OCI-LY1 (cell line): Measurements from ENCODE around the gene MAP3K4.

Source experiments
- CTCF ChIP-seq: fragments of 200-600 bp; sonication (generic), shearing (Covaris generic); IDR thresholded peaks from 2 replicates; pipeline ENCODE4 v1.5.1; 2017; ENCODE audit warnings: mild to moderate bottlenecking, antibody characterized with exemption, low read length, moderate library complexity, mixed read lengths
- EZH2 ChIP-seq: fragments of 200-600 bp; sonication (generic), shearing (Covaris generic); IDR thresholded peaks from 2 replicates; pipeline ENCODE4 v1.8.0; 2017; ENCODE audit warnings: borderline replicate concordance, mixed run types, mild to moderate bottlenecking, antibody characterized with exemption, low read length, moderate library complexity, mixed read lengths

DNA sequence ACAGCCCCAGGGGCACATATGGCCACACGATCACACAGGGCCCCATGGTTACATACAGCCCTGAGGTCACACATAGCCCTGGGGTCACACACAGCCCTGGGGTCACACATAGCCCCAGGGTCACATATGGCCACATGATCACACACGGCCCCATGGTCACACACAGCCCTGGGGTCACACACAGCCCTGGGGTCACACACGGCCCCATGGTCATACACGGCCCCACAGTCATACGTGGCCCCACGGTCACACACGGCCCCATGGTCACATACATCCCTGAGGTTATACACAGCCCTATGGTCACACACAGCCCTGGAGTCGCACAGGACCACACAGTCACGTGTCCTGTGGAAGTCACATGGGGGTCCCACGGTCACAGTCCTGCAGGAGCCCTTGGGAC is 162.2 kb downstream of the MAP3K4 start:
- TF ChIP-seq CTCF (no peak), EZH2 (no peak)
